Karpas-422 (cell line): Measurements from ENCODE around the gene FOXJ2. TPM values are rescaled to one million over a fixed set of nuclear protein-coding genes. Genes with fewer than 3 reads are reported as not detected.
"Not testable (repeated sequence)": the region's sequence is repeated elsewhere in the genome, so short reads cannot be mapped to it uniquely, and the experiment has no call there.

Source experiments
- DNase-seq: peaks from one replicate; pipeline ENCODE4 v3.0.0-alpha.2; 2015
- H2AFZ ChIP-seq: fragments of 200-600 bp; sonication (generic); 2 replicates; pipeline ENCODE4 v1.6.1; 2014; ENCODE audit warnings: antibody characterized with exemption, low read length, mixed read lengths
- H3K27ac ChIP-seq: fragments of 200-600 bp; sonication (generic); 2 replicates; pipeline ENCODE4 v1.5.1; 2014; ENCODE audit warnings: mild to moderate bottlenecking, low read length, moderate library complexity
- H3K27me3 ChIP-seq: fragments of 200-600 bp; sonication (generic); 2 replicates; pipeline ENCODE4 v1.6.1; 2014; ENCODE audit warnings: low read length, mixed read lengths
- H3K36me3 ChIP-seq: fragments of 200-600 bp; sonication (generic); 2 replicates; pipeline ENCODE4 v1.6.1; 2014; ENCODE audit warnings: low read length, mixed read lengths; ENCODE audit not compliant: insufficient read depth
- H3K4me1 ChIP-seq: fragments of 200-600 bp; sonication (generic); 2 replicates; pipeline ENCODE4 v1.6.1; 2014; ENCODE audit warnings: mild to moderate bottlenecking, low read length, mixed read lengths
- H3K4me2 ChIP-seq: fragments of 200-600 bp; sonication (generic); 2 replicates; pipeline ENCODE4 v1.6.1; 2014; ENCODE audit warnings: low read length, low read depth, mild to moderate bottlenecking; ENCODE audit not compliant: poor library complexity, severe bottlenecking
- H3K4me3 ChIP-seq: fragments of 200-600 bp; sonication (generic); 2 replicates; pipeline ENCODE4 v1.5.1; 2014; ENCODE audit warnings: mild to moderate bottlenecking, antibody characterized with exemption, low read length, mixed read lengths
- H3K79me2 ChIP-seq: fragments of 200-600 bp; sonication (generic); 2 replicates; pipeline ENCODE4 v1.6.1; 2014; ENCODE audit warnings: mild to moderate bottlenecking, low read length, mixed read lengths
- H3K9ac ChIP-seq: fragments of 200-600 bp; sonication (generic); 2 replicates; pipeline ENCODE4 v1.6.0; 2014; ENCODE audit warnings: low read length
- H3K9me2 ChIP-seq: fragments of 200-600 bp; sonication (generic), shearing (Covaris generic); replicated peaks from 2 replicates; pipeline ENCODE4 v1.6.0; 2014; ENCODE audit warnings: mild to moderate bottlenecking, low read length, moderate library complexity; ENCODE audit not compliant: insufficient read depth
- H3K9me3 ChIP-seq: fragments of 300-700, 200-600 bp; sonication (generic); 2 replicates; pipeline ENCODE4 v1.6.1; 2014; ENCODE audit warnings: low read length, mixed read lengths
- H4K20me1 ChIP-seq: fragments of 200-600 bp; sonication (generic); 2 replicates; pipeline ENCODE4 v1.6.1; 2014; ENCODE audit warnings: mild to moderate bottlenecking, antibody characterized with exemption, low read length, low read depth; ENCODE audit not compliant: insufficient read depth
- total RNA-seq: library from RNA; depleted of rRNA; stranded (reverse); fragments of >200 nt; shearing (Covaris generic); gene quantifications from 2 replicates; pipeline ENCODE4 v1.2.3, GENCODE V29; 2014; ENCODE audit warnings: low replicate concordance

Gene FOXJ2
- total RNA-seq, 1 experiment from 2014 or later, result 9.0 TPM

GRCh38 chr12:8078398-8078797, 45.9 kb downstream of the FOXJ2 start:
- no peaks in the 10 kb centered on the region for H3K9me2 ChIP-seq
- DNase-seq, result peak; percentile 71
- H2AFZ ChIP-seq, result no peak overlapping the region
- H3K79me2 ChIP-seq, result peaks cover 13% of the 10 kb centered on the region
- no peaks in the 10 kb centered on the region for H3K36me3 ChIP-seq
- no peaks in the 10 kb centered on the region; the same call in 1 of the 2 replicates for H4K20me1 ChIP-seq
- no peaks in the 10 kb centered on the region for H3K9me3 ChIP-seq
- H3K27me3 ChIP-seq, result no peaks in the 10 kb centered on the region
- H3K4me3 ChIP-seq, result no peak overlapping the region
- H3K4me2 ChIP-seq, result no peak overlapping the region
- no peak overlapping the region for H3K27ac ChIP-seq
- peaks cover 25% of the 10 kb centered on the region for H3K4me1 ChIP-seq
- no peak overlapping the region for H3K9ac ChIP-seq

GRCh38 chr12:8078916-8079315, 46.4 kb downstream of the FOXJ2 start:
- H3K36me3 ChIP-seq, result no peaks in the 10 kb centered on the region
- peaks cover 30% of the 10 kb centered on the region for H3K4me1 ChIP-seq
- DNase-seq, result no peak
- H3K27me3 ChIP-seq, result no peaks in the 10 kb centered on the region
- H3K9ac ChIP-seq, result no peak overlapping the region
- H3K79me2 ChIP-seq, result peaks cover 18% of the 10 kb centered on the region
- no peak overlapping the region for H3K27ac ChIP-seq
- H4K20me1 ChIP-seq, result no peaks in the 10 kb centered on the region; the same call in 1 of the 2 replicates
- no peaks in the 10 kb centered on the region for H3K9me2 ChIP-seq
- no peak overlapping the region for H3K4me2 ChIP-seq
- H3K4me3 ChIP-seq, result no peak overlapping the region
- no peak overlapping the region for H2AFZ ChIP-seq
- no peaks in the 10 kb centered on the region for H3K9me3 ChIP-seq

GRCh38 chr12:8080120-8080519, 47.6 kb downstream of the FOXJ2 start:
- DNase-seq, result no peak
- Histone ChIP-seq H3K36me3 (no peaks in the 10 kb centered on the region), H3K27me3 (no peaks in the 10 kb centered on the region), H2AFZ (no peak overlapping the region), H3K79me2 (peaks cover 30% of the 10 kb centered on the region), H3K9ac (no peak overlapping the region), H3K9me3 (no peaks in the 10 kb centered on the region), H3K4me2 (peak overlapping the region; percentile 100), H3K4me3 (0 out of 2 replicates have a peak overlapping the region, but pooled peaks have one; percentile 83), H4K20me1 (no peaks in the 10 kb centered on the region; the same call in 1 of the 2 replicates), H3K27ac (no peak overlapping the region), H3K9me2 (no peaks in the 10 kb centered on the region), H3K4me1 (peaks cover 39% of the 10 kb centered on the region)

- Histone ChIP-seq H3K9ac (peak overlapping the region; percentile 78), H2AFZ (peak overlapping the region; percentile 61), H3K79me2 (peaks cover 43% of the 10 kb centered on the region), H3K9me3 (no peaks in the 10 kb centered on the region), H3K4me1 (peaks cover 42% of the 10 kb centered on the region), H3K4me2 (peak overlapping the region; percentile 100), H3K9me2 (no peaks in the 10 kb centered on the region), H3K4me3 (peak overlapping the region; percentile 83), H4K20me1 (no peaks in the 10 kb centered on the region; the same call in 1 of the 2 replicates), H3K27ac (peak overlapping the region; percentile 82), H3K36me3 (no peaks in the 10 kb centered on the region), H3K27me3 (no peaks in the 10 kb centered on the region)
- DNase-seq, result peak; percentile 67
Measured at GRCh38 chr12:8081251-8081920, 48.9 kb downstream of the FOXJ2 start.

GRCh38 chr12:8082808-8083100, 50.2 kb downstream of the FOXJ2 start:
- Histone ChIP-seq H3K4me3 (peak overlapping the region; percentile 83), H3K27me3 (no peaks in the 10 kb centered on the region)

GRCh38 chr12:8084351-8084750, 51.8 kb downstream of the FOXJ2 start:
- not testable (repeated sequence) for H3K27ac ChIP-seq, H4K20me1 ChIP-seq, H3K36me3 ChIP-seq, DNase-seq, H3K27me3 ChIP-seq, H2AFZ ChIP-seq, H3K9me3 ChIP-seq, H3K9me2 ChIP-seq
- Histone ChIP-seq H3K79me2 (peaks cover 72% of the 10 kb centered on the region), H3K9ac (0 out of 2 replicates have a peak overlapping the region, but pooled peaks have one; percentile 78), H3K4me2 (peak overlapping the region; percentile 100), H3K4me1 (peaks cover 63% of the 10 kb centered on the region), H3K4me3 (peak overlapping the region; percentile 83; the same call in 1 of the 2 replicates)

More at GRCh38 chr12:8082808-8083100, 50.2 kb downstream of the FOXJ2 start:
- H3K9me2 ChIP-seq, result no peaks in the 10 kb centered on the region
- peak overlapping the region; percentile 78 for H3K9ac ChIP-seq
- no peaks in the 10 kb centered on the region; the same call in 1 of the 2 replicates for H4K20me1 ChIP-seq
- no peaks in the 10 kb centered on the region for H3K9me3 ChIP-seq
- no peak for DNase-seq
- H2AFZ ChIP-seq, result no peak overlapping the region
- peaks cover 47% of the 10 kb centered on the region for H3K4me1 ChIP-seq
- peak overlapping the region; percentile 82 for H3K27ac ChIP-seq
- H3K36me3 ChIP-seq, result no peaks in the 10 kb centered on the region
- peaks cover 56% of the 10 kb centered on the region for H3K79me2 ChIP-seq
- H3K4me2 ChIP-seq, result peak overlapping the region; percentile 100

GRCh38 chr12:8087666-8088065, 55.1 kb downstream of the FOXJ2 start:
- Histone ChIP-seq H3K36me3 (peaks cover 23% of the 10 kb centered on the region; the same call in 1 of the 2 replicates), H3K27ac (peak overlapping the region; percentile 68), H3K4me1 (peaks cover 55% of the 10 kb centered on the region), H3K4me2 (peak overlapping the region; percentile 45), H3K9me3 (no peaks in the 10 kb centered on the region), H3K9me2 (no peaks in the 10 kb centered on the region), H3K4me3 (peak overlapping the region; percentile 26), H2AFZ (no peak overlapping the region), H3K79me2 (peaks cover 77% of the 10 kb centered on the region), H3K27me3 (no peaks in the 10 kb centered on the region), H4K20me1 (no peaks in the 10 kb centered on the region; the same call in 1 of the 2 replicates), H3K9ac (peak overlapping the region; percentile 22; the same call in 1 of the 2 replicates)
- no peak for DNase-seq

GRCh38 chr12:8088574-8088973, 56.1 kb downstream of the FOXJ2 start:
- H3K36me3 ChIP-seq, result peaks cover 31% of the 10 kb centered on the region; the same call in 1 of the 2 replicates
- H3K27me3 ChIP-seq, result no peaks in the 10 kb centered on the region
- H3K27ac ChIP-seq, result peak overlapping the region; percentile 68
- no peaks in the 10 kb centered on the region for H3K9me2 ChIP-seq
- H3K9me3 ChIP-seq, result no peaks in the 10 kb centered on the region
- H4K20me1 ChIP-seq, result no peaks in the 10 kb centered on the region
- peak overlapping the region; percentile 20 for H3K4me3 ChIP-seq
- peak overlapping the region; percentile 45 for H3K4me2 ChIP-seq
- peaks cover 68% of the 10 kb centered on the region for H3K79me2 ChIP-seq
- DNase-seq, result no peak
- H3K4me1 ChIP-seq, result peaks cover 48% of the 10 kb centered on the region
- H2AFZ ChIP-seq, result no peak overlapping the region
- peak overlapping the region; percentile 22 for H3K9ac ChIP-seq
